Gastrocnemius medialis (tissue), 4 donors: ENCODE results near the gene FRMD5.

Experiments used
- CTCF ChIP-seq, 5 experiments: fragments of 450-650 bp in 3 of 5; fragments of 200-600 bp in 2 of 5; sonication (generic) in 2 of 5; IDR thresholded peaks in 4 of 5; conservative IDR thresholded peaks in 1 of 5; 1 replicate in 4 of 5; 2 replicates in 1 of 5; pipeline ENCODE4 v1.5.1; 2016 to 2019; ENCODE audit warnings: antibody characterized with exemption in 5 of 5, mild to moderate bottlenecking in 3 of 5, moderate library complexity in 3 of 5
- POLR2A ChIP-seq, 2 donors: fragments of 450-650 bp; IDR thresholded peaks; one replicate each; pipeline ENCODE4 v1.6.1; 2017; ENCODE audit warnings: antibody characterized with exemption in 2 of 2, mild to moderate bottlenecking in 2 of 2, moderate library complexity in 2 of 2

- TF ChIP-seq CTCF (IDR thresholded peaks at IDR 0.05 in 4 of 5, conservative IDR thresholded peaks at IDR 0.05 in 1 of 5) (no peak), POLR2A (IDR thresholded peaks at IDR 0.05) (no peak)
Measured at GRCh38 chr15:44045661-44046060, 149.4 kb downstream of the FRMD5 start.
